ENCODE results near the gene IL13. TPM values are rescaled to one million over a fixed set of nuclear protein-coding genes. Genes with fewer than 3 reads are reported as not detected.

IL13 gene
- total RNA-seq, 1 experiment from 2014 or later = not detected

- no peak for TF ChIP-seq CTCF (IDR thresholded peaks at IDR 0.05; ENCODE audit: unreplicated experiment)
- no peak overlapping the region for H3K4me3 Mint-ChIP-seq (ENCODE audit: unreplicated experiment)
- no TSS peak for BruUV-seq (replicated peaks)
- ChIA-PET POLR2A (interaction anchor here (1.5 kb wide), 1 partner anchor 20 kb away, joined by 7 read pairs; no protein-coding TSS in a partner anchor), CTCF (interaction anchor here (1.0 kb wide), 1 partner anchor 152 kb away, joined by 4 read pairs; no protein-coding TSS in a partner anchor)
- intact Hi-C loops (cut with micrococcal nuclease) = no loop called here
- no peak for DNase-seq (ENCODE audit: unreplicated experiment)
- H3K4me1 Mint-ChIP-seq (ENCODE audit: insufficient read depth, unreplicated experiment) = no peaks in the 10 kb centered on the region
- no peak overlapping the region for H3K27ac Mint-ChIP-seq (ENCODE audit: low read depth, unreplicated experiment)
- H3K27me3 Mint-ChIP-seq (ENCODE audit: insufficient read depth, unreplicated experiment) = no peaks in the 10 kb centered on the region
- no peaks in the 10 kb centered on the region for H3K36me3 Mint-ChIP-seq (ENCODE audit: insufficient read depth, unreplicated experiment)
- no peaks in the 10 kb centered on the region for H3K9me3 Mint-ChIP-seq (ENCODE audit: unreplicated experiment)
Measured at GRCh38 chr5:132667761-132668705, 10.1 kb downstream of the IL13 start.

GRCh38 chr5:132668706-132669454, 10.9 kb downstream of the IL13 start:
- H3K27me3 Mint-ChIP-seq (ENCODE audit: insufficient read depth, unreplicated experiment) = no peaks in the 10 kb centered on the region
- H3K36me3 Mint-ChIP-seq (ENCODE audit: insufficient read depth, unreplicated experiment) = no peaks in the 10 kb centered on the region
- no peak overlapping the region for H3K4me3 Mint-ChIP-seq (ENCODE audit: unreplicated experiment)
- no peak for DNase-seq (ENCODE audit: unreplicated experiment)
- H3K27ac Mint-ChIP-seq (ENCODE audit: low read depth, unreplicated experiment) = no peak overlapping the region
- CTCF ChIA-PET = interaction anchor here (0.6 to 1.0 kb wide), 2 partner anchors 9 to 322 kb away, joined by 4 to 6 read pairs; no protein-coding TSS in a partner anchor
- intact Hi-C loops (cut with micrococcal nuclease) = no loop called here
- POLR2A ChIA-PET = no interaction called here
- BruUV-seq (replicated peaks) = no TSS peak
- no peak for TF ChIP-seq CTCF (IDR thresholded peaks at IDR 0.05; ENCODE audit: unreplicated experiment)
- H3K4me1 Mint-ChIP-seq (ENCODE audit: insufficient read depth, unreplicated experiment) = peaks cover 3% of the 10 kb centered on the region
- no peaks in the 10 kb centered on the region for H3K9me3 Mint-ChIP-seq (ENCODE audit: unreplicated experiment)

- ChIA-PET POLR2A (no interaction called here), CTCF (interaction anchor here (0.6 to 1.1 kb wide), 3 partner anchors 9 to 321 kb away, joined by 3 to 6 read pairs (median 4); no protein-coding TSS in a partner anchor)
- Mint-ChIP-seq H3K27ac (ENCODE audit: low read depth, unreplicated experiment) (no peak overlapping the region), H3K4me1 (ENCODE audit: insufficient read depth, unreplicated experiment) (peaks cover 8% of the 10 kb centered on the region), H3K36me3 (ENCODE audit: insufficient read depth, unreplicated experiment) (no peaks in the 10 kb centered on the region), H3K4me3 (ENCODE audit: unreplicated experiment) (no peak overlapping the region), H3K9me3 (ENCODE audit: unreplicated experiment) (no peaks in the 10 kb centered on the region), H3K27me3 (ENCODE audit: insufficient read depth, unreplicated experiment) (no peaks in the 10 kb centered on the region)
- no peak for DNase-seq (ENCODE audit: unreplicated experiment)
- BruUV-seq (replicated peaks) = no TSS peak
- TF ChIP-seq CTCF (IDR thresholded peaks at IDR 0.05; ENCODE audit: unreplicated experiment) = no peak
- intact Hi-C loops (cut with micrococcal nuclease) = no loop called here
Measured at GRCh38 chr5:132669455-132669820, 11.5 kb downstream of the IL13 start.

Measured in MCF 10A (cell line).